Hypothalamus (tissue), 51 donors: ENCODE measurements around the gene CIDEC.
"Not testable (repeated sequence)": the region's sequence is repeated elsewhere in the genome, so short reads cannot be mapped to it uniquely, and the experiment has no call there.

Source experiments
- DNase-seq, 51 donors: peaks; one replicate each; lab custom pipeline; 2025; lab: John Stamatoyannopoulos, UW

CIDEC gene

GRCh38 chr3:9881441-9881840 lies 1.4 kb upstream of the CIDEC start:
- no peak for DNase-seq

GRCh38 chr3:9878700-9879099 lies 1.4 kb downstream of the CIDEC start:
- no peak for DNase-seq

- no peak for DNase-seq
Observed at GRCh38 chr3:9876991-9877390, 3.1 kb downstream of the CIDEC start.

- not testable (repeated sequence) for DNase-seq
Observed at GRCh38 chr3:9876255-9876654, 3.8 kb downstream of the CIDEC start.

GRCh38 chr3:9875448-9875847 lies 4.6 kb downstream of the CIDEC start:
- no peak for DNase-seq

- DNase-seq: not testable (repeated sequence)
Observed at GRCh38 chr3:9872067-9872466, 8.0 kb downstream of the CIDEC start.

- no peak for DNase-seq
Observed at GRCh38 chr3:9870978-9871377, 9.1 kb downstream of the CIDEC start.

GRCh38 chr3:9869955-9870354 lies 10.1 kb downstream of the CIDEC start:
- no peak for DNase-seq

GRCh38 chr3:9867106-9867505 lies 12.9 kb downstream of the CIDEC start:
- DNase-seq: no peak

- DNase-seq: peak in 1 of 51 donors; percentile 2
Observed at GRCh38 chr3:9866639-9867038, 13.4 kb downstream of the CIDEC start.

GRCh38 chr3:9865125-9865637 lies 14.9 kb downstream of the CIDEC start:
- not testable (repeated sequence) for DNase-seq

- DNase-seq: peak in 47 of 51 donors; percentile 16 to 88 (median 56)
Observed at GRCh38 chr3:9864200-9864927, 15.7 kb downstream of the CIDEC start.

GRCh38 chr3:9863058-9863772 lies 16.8 kb downstream of the CIDEC start:
- DNase-seq: no peak

GRCh38 chr3:9862391-9863057 lies 17.5 kb downstream of the CIDEC start:
- peak in 1 of 51 donors; percentile 8 for DNase-seq

- no peak for DNase-seq
Observed at GRCh38 chr3:9861626-9862130, 18.4 kb downstream of the CIDEC start.

GRCh38 chr3:9861201-9861600 lies 18.9 kb downstream of the CIDEC start:
- DNase-seq: no peak

- no peak for DNase-seq
Observed at GRCh38 chr3:9859530-9860025, 20.5 kb downstream of the CIDEC start.

- no peak for DNase-seq
Observed at GRCh38 chr3:9855594-9855993, 24.5 kb downstream of the CIDEC start.

GRCh38 chr3:9854291-9854940 lies 25.6 kb downstream of the CIDEC start:
- DNase-seq: not testable (repeated sequence)

- no peak for DNase-seq
Observed at GRCh38 chr3:9852528-9852927, 27.5 kb downstream of the CIDEC start.
